GM19023 (cell line): ENCODE data around the gene EPB42.
"Not testable (repeated sequence)": the region's sequence is repeated elsewhere in the genome, so short reads cannot be mapped to it uniquely, and the experiment has no call there.

Experiments
- ATAC-seq: cut with Tn5 transposase; IDR thresholded peaks from one replicate; pipeline ENCODE4 v1.9.1; 2021; ENCODE audit warnings: mild to moderate bottlenecking, moderate library complexity; ENCODE audit not compliant: unreplicated experiment

Gene EPB42

DNA sequence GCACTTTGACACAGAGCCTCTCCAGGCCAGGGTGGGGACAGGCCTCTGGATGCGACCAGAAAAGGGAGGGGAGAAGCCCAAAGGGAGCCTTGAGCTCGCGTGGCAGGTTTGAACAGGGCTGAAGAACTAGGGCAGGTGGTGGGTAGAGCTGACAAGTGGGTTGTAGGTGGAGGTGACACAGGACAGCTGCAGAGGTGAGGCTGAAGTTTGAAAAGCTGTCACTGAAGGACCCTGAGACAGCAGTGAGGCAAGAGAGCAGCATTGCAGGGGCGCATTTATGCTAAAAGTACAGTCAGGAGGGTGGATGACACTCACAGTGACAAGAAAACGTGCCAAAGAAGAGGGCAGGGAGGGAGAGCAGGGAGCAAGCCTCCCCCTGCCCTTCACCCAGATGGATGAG is 21.8 kb upstream of the EPB42 start:
- no peak for ATAC-seq

DNA sequence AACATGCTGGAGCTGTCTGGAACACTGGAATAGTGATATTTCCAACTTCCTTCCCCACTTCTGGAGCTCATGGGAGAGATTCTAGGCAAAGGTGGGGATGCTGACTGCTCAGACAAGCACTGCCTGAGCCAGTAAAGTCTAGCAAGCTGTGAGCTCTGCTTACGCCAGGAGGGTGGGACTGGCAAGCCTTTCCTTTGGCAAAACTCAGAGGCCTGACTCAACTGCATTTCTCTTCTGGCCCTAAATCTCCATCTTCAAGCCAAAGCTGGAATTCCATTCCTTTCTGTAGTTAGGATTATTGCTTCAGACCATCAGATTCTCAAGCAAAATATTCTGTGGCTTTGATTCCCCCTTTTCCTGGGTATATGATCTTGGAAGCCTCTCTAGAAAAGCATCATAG is 20.3 kb upstream of the EPB42 start:
- ATAC-seq, result no peak

DNA sequence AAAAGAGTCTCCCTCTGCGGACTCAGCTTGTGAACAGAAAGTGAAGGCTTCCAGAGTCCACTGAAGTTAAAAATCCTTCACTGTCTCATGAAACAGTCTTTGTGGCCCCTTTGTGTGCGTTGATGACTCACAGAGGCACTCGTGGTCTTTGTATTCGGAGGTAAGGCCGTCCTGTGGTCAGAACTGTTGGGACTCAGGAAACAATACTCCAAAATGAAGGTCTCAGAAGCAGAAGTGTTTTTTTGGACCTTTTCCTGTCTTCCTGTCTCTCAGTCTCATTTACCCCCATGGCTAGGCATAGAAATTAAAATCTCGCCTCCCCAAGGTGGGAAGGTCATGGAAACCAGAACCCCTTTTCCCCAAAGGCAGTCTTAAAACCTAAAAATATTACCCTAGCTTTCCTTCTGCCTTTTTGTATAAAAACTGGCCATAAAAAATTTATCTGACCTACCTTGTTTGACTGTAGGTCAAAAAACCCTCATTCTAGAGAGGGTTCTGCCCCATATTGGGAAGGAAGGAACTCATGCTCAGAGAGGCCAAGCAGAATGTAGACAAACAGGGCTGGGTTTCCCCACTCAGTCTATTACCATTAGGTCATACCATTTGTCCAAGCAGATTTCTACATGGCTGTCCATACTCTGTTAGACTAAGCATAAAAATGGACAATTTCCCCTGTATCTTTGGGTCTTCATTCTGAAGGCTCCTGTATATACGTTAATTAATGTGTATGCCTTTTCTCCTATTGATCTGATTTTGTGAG is 19.1 kb upstream of the EPB42 start:
- ATAC-seq, result no peak

DNA sequence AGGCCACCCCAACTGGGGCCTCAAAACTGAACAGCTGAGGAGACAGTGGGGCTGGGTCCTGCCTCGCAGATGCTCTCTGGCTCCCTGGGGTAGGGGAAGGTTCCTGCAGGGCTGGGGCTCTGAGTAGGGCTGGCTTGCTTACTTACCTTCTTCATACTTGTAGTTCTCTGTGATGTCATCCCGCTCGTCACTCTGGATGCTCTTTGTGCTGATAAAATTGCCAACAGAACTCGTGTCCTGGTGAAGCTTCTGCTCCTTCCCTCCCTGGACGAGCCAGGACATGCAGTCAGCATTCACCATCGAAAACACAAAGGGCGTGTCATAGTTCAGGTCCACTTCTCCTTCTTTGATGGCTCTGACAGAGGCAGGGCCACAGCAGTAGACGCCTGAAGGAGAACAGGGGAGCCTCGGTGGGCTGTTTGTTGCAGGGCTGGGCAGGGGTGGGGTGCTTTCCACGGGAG is 17.9 kb upstream of the EPB42 start:
- no peak for ATAC-seq

DNA sequence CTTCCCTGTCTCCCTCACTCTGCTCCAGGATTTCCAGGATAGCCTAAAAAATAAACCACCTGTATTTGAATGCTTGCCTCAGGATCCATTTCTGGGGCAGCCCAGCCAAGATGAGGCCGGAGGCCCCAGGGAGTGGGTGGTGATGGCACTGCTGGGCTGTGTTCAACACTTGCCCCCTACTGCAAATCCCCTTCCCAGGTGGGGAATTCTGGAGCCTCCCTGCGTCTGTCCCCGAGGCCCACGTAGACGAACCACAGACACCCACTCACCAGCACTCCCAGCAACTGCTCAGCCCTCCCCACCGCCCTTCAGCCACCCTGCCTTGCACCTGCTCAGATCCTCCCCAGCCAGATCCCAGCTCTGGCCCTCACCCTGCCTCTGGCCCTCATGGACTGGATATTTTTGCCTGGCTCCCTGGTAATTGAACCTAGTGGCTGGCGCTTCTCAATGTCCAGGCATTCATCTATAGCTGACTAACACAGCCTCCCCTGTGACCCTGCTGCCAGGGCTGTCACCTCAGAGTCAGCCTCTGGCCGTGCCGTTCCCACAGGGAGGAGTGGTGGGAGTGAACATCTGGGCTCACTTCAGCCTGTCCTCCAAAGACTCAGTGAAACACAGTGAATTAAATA is 17.1 kb upstream of the EPB42 start:
- no peak for ATAC-seq

DNA sequence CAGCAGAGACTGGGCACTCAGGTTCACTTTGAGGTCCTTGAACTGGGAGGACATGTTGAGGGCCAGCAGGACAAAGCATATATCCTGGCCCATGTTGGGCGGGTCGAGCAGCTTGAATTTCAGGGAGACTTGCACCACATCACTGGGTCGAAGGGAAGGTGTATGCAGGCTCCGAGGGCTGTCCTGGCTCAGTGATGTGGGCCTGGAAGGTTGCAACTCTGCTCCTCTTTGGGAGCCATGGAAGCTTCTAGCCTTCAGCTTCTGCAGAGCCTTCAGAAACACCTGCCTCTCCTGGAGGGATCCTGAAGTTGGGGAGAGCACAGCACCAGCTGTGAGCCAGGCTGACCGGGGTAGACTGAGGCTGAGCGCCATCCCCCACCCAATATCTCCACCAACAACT is 14.7 kb upstream of the EPB42 start:
- ATAC-seq, result no peak

DNA sequence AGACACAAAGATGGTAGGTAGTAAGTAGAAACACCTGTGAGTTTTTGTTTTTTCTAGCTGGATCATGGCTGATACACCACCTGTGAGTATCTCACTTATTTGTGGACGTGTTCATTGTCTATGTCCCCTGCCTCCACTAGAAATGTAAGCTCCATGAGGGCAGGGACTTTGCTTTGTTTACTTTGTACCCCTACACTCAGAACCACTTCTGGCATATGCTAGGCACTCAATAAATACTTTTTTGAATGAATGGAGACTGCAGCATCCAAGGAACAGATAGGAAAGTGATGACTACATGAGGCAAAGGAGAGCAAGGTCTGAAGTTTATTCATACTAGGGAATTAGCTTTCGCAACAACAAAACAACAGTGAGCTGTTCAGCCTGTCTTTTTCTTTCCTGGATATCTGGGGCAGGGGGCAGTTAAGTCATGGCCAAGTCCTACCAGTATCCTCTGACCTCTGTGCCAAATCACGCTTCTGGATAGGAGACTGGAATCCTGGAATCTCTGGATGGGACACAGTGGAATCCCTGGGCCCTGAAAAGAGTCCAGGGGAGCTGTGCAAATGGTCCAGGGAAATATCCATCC is 11.6 kb upstream of the EPB42 start:
- no peak for ATAC-seq

DNA sequence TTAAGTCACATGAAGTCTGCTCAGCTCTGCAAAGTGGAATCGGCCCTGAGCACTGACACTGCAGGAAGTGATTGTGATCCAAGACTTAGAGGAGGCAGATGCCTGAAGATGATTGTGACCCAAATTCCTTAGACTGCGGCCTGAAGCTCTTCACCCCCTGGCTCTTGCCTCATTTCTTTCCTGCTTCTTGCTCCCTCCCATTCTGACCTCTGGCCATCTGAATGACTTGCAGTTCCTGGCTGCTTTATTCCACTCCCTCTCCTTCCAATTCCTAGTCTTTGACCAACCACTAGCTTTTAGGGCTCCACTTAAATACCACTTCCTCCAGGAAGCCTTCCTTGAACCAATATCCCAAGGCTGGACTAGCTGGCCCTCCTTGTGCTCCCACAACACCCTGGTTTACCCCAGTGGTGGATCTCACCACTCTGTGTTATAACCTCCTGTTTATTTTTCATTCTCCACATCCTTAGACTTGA is 9.9 kb upstream of the EPB42 start:
- ATAC-seq, result no peak

DNA sequence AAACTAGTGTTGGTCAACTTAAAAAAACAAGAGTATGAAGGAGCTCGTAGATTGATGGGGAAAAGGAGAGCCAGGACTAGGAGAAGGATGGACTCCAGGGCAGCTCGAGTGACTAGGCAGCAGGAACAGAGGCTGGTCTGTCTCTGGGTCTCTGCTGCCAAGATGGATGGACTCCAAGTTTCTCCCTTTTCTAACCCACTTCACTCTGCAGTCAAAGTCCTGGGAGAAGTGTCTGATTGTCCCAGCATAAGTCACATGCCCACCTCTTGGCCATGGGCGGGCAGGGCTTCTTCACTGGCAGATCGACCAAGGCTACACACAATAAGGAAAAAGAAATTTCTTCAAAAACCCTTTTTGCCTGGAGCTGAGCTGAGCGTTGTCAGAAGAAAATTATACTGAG is 9.2 kb upstream of the EPB42 start:
- ATAC-seq, result no peak

DNA sequence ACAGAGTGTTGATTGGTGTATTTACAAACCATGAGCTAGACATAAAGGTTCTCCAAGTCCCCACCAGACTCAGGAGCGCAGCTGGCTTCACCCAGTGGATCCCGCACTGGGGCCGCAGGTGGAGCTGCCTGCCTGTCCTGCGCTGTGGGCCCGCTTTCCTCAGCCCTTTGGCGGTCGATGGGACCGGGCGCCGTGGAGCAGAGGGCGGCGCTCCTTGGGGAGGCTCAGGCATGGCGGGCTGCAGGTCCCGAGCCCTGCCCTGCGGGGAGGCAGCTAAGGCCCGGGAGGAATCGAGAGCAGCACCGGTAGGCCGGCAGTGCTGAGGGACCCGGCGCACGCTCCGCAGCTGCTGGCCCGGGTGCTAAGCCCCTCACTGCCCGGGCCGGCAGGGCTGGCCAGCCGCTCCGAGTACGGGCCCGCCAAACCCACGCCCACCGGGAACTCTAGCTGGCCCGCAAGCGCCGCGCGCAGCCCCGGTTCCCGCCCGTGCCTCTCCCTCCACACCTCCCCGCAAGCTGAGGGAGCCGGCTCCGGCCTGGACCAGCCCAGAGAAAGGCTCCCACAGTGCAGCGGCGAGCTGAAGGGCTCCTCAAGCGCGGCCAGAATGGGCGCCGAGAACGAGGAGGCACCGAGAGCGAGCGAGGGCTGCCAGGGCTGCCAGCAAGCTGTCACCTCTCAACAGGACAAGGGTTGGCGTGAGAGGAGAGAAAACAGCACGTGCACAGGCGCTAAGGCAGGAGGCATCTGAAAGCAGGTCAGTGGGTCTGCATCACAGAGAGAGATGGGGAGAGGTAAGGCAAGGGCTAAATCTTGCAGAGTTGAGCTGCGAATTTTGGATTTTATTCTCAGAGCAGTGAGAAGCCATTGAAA is 5.9 kb upstream of the EPB42 start:
- no peak for ATAC-seq

DNA sequence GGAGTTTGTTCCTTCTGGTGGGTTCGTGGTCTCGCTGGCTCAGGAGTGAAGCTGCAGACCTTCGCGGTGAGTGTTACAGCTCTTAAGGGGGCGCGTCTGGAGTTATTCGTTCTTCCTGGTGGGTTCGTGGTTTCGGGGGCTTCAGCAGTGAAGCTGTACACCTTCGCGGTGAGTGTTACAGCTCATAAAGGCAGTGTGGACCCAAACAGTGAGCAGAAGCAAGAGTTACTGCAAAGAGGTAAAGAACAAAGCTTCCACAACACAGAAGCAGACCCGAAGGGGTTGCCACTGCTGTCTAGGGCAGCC is 5.1 kb upstream of the EPB42 start:
- not testable (repeated sequence) for ATAC-seq

DNA sequence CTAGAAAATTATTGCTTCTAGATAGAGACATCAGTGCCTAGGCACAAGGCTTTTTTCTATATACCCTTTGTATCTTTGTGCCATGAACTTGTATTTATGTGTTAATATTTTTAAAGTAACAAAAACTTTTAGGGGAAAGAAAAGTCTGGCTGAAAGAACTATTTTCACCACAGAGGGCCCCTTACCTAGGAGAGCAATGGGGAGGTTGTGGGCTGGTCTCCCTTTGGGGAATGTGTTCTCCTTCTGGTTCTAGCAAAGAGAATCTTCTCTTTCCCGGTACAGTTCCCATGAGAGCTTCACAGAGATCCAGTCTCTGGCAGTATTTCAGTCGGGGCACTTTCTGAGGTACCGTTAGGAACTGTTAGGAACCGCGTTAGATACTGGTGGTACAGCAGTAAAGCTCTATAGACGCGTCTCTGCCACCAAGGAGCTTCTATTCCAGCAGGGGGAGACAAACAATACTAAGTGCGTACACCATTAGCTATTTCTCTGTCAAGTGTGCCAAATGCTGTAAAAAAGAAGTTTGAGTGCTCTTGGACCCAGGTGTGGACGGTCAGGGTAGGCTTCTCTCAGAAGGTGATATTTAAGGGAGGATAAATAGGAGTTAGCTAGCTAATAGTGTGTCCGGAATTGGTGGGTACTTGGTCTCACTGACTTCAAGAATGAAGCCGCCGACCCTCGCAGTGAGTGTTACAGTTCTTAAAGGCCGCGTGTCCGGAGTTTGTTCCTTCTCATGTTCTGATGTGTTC is 4.6 kb upstream of the EPB42 start:
- no peak for ATAC-seq

DNA sequence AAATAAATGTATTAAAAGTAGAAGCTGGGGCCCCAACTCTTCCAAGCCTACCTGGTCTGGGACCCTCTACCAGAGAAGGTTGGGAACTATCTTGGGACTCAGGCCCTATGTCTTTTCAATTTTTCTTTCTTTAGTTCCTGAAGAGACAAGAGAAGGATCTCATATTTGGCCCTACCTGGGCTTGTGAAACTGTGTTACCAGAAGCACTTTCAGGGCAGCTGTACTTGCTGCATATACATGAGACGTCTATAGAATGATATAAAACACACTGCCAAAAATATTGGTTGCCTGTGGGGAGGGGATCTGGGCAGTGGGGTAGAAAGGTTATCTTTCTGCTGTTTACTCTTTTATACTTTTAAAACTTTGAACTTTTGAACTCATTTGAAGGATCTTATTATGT is 604 bp upstream of the EPB42 start:
- no peak for ATAC-seq

DNA sequence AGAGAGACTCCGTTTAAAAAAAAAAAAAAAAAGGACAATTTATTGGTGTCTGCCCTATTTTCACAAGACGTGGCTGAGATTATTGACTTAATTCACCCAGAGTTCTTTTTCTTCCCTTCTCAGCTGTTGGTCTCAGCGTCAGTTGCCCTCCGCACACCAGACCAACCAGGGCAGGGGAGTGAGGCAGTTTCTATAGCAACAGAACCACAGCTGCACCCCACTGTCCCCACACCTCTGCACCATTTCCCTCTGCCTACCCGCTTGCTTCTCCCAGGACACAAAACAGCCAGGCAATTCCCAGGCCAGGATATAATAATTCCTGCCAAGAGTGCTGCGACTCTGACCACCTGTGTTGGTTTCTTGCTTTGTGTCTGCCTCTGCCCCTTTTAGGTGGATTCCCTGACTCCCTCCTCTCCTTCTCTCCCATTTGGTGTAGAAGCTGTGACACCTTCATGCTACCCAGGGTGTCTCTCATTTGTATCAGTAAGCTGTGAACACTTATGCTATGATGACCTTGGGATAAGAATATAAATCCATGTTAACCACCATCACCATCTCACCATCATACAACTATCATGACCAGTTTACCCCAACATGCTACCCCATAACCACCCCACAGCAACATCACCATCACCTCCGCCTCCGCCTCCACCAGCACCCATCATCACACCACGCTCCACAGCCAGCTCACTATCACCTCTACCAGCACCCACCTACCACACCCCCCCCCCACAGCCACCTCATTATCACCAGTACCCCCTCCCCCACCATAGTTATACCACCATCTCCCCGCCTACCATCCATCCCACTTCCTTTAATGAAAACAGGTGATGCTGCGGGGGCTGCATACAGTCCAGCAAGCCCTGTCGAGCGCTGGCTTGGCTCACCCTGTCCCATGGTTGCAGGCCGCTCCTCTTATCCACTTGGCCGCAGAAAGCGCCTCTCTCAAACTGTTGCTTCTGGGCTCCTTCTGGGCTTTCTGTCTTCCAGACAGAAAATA is 589 bp downstream of the EPB42 start:
- no peak for ATAC-seq

DNA sequence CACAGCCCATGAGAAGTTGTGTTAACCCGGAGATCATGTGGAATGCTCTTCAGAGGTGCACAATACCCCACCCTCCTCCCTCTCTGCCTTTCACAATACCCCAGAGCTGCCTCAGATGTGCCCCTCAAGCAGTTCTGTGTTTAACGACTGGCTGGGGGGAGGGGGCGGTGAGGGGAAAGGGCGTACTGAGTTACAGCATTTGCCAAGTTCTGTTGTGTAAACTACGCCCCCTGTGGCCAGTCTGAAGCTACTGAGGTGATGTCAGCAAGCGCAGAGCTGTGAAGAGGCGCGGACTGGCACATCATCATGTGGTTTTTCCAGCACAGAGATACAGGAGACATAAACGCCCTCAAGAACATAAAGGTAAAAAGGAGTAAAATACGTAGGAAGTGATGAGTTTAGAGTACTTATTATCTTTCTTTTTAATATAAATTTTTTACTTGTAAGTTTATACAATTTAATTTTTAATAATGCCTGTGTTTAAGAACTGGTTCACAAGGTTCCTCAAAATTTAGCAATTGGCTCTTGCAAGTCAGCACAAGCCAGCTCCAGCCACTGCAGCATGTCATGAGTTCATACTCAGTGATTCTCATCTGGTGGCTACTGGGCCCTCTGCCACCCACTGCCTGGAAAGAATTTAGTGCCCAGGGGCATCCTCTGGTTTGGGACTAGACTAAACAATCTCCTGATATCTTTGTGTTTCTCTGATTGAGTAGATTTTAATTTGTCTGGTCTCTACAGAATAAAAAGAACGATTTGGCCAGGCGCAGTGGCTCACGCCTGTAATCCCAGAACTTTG is 1.7 kb downstream of the EPB42 start:
- no peak for ATAC-seq

DNA sequence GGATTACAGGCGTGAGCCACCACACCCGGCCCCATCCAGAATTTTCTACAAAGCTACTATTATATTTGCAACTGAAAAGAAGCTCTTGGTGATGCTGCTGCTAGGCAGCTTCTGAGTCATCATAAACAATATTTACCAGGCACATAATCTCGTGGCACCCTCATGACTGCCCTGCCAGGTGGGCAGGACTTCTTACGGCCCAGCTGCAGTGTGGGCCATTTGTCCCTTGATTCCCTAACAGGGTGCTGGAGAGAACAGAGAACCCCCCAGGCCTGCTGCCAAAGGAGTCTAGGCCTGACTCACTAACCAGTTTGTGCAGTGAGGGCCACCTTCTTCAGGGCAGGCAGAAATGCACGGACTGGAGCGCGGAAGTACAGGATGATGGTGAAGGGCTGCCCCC is 4.9 kb downstream of the EPB42 start:
- no peak for ATAC-seq

DNA sequence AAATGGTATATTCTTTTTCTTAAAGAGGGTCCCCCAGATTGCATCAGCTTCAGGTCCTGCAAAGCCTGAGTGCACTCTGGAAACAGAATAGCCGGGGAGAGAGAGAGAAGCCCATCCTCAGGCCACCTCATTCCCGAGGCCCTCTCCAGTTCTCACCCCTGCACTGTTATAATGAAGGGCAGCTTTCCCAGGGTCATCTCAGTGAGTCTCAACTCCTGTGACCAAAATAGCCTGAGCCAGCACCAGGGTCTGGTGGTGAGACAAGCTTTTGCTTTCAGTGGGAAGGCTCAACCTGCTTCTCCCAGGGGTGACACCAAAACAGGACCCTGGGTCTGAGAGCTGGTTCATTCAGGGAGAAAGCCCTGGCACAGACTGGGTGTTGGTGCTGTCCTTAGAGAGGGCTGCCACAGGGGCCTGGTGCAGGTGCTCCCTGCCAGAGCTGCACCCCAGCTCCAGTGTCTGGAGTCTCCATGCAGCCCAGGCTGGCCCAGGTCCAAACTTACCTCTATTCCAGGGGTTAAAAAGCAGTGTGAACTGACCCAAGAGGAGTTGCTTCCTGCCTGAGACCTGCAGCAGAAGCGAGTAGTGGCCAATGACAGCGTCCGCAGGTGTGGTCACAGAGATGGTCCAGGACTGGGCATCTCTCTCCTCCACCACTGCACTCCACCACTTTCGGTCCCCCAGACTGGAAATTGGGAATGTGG is 6.1 kb downstream of the EPB42 start:
- ATAC-seq, result no peak

DNA sequence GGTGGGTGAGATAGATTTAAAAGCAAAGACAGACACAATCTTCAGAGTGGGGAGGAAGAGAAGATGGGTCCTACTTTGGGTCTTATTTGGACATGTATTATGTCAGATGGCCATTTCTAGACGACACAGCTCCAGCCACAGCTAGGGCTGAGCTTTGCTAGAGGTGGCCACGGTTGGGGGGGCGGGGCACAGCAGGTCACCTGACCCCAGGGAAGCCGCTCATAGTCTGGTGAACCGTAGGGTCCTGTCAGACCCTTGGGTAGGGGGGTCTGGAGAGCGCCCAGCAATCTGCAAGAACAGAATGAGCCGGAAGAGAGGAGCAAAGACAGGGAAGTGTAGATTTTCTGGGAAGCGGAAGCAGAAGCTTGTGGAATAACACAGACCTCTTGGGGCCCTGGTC is 6.6 kb downstream of the EPB42 start:
- no peak for ATAC-seq
